ENCODE data around the gene NLRP9. TPM values are rescaled to one million over a fixed set of nuclear protein-coding genes. Genes with fewer than 3 reads are reported as not detected.

Gene NLRP9
- total and polyA plus RNA-seq, 2 of the 8 experiments (the other 6 are each of a cell fraction or from before 2014, with no cell fraction given) = not detected

DNA sequence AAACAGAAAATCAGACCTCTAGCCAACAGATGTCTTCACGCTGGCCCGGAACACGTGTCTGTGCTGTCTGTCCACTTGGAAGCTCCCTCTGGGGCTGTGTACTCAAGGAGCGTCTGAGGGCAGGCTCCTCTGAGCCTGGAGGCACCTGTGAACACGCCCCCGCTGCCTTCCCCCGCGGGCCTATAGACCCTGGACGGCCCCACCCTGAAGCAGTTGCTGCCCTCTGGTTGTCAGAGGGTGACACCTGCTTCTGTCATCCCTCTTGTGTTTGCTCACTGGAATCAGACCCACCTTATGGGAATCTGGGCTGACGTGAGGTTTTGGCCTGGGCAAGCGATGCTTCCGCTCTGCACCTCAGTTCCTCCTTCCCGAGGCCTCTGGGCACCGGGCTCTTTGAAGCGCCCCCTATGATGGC, 44.0 kb downstream of the NLRP9 start:
- Histone ChIP-seq H2AFZ (ENCODE audit: low read length) (no peak overlapping the region), H3K79me2 (ENCODE audit: control insufficient read depth in 1 of 2, insufficient read depth in 2 of 2, low read length in 2 of 2) (no peaks in the 10 kb centered on the region), H3K79me1 (ENCODE audit: low read depth, low read length) (no peaks in the 10 kb centered on the region; the same call in 1 of the 2 replicates), H3K9ac (replicated peaks in 1 of 4; ENCODE audit: extremely low read depth in 1 of 4, low read depth in 3 of 4, low read length in 3 of 4) (no peak overlapping the region), H3K18ac (ENCODE audit: extremely low read depth, low read length) (no peak overlapping the region), H2BK5ac (ENCODE audit: low read depth, low read length) (no peak overlapping the region), H3K4me3 (ENCODE audit: extremely low read depth in 1 of 4, insufficient read depth in 2 of 4, low read depth in 3 of 4, low read length in 4 of 4) (no peak overlapping the region), H4K91ac (replicated peaks; ENCODE audit: insufficient read length, low read length) (no peak overlapping the region), H2BK20ac (ENCODE audit: low read length) (no peak overlapping the region), H4K5ac (ENCODE audit: insufficient read length, low read depth, low read length) (no peak overlapping the region), H2BK120ac (replicated peaks; ENCODE audit: low read depth, low read length) (no peak overlapping the region), H2AK5ac (ENCODE audit: low read depth, low read length) (no peak overlapping the region), H3K23ac (ENCODE audit: insufficient read length) (no peak overlapping the region), H3K36me3 (ENCODE audit: control insufficient read depth in 2 of 4, insufficient read depth in 4 of 4, low read length in 3 of 4) (peaks cover 4 to 42% (median 23%) of the 10 kb centered on the region in 4 experiments; a peak in 6 of 8 replicates), H2BK15ac (ENCODE audit: low read length) (no peak overlapping the region), H3K56ac (replicated peaks; ENCODE audit: insufficient read length, low read depth, low read length) (no peak overlapping the region), H3K14ac (ENCODE audit: insufficient read length) (no peak overlapping the region), H3K27me3 (replicated peaks in 1 of 4; ENCODE audit: control insufficient read depth in 3 of 4, extremely low read depth in 1 of 4, insufficient read depth in 3 of 4, low read length in 3 of 4) (no peaks in the 10 kb centered on the region), H3K9me3 (ENCODE audit: insufficient read depth in 2 of 2, low read depth in 1 of 2, low read length in 1 of 2) (no peaks in the 10 kb centered on the region), H3K4me1 (replicated peaks in 1 of 4; ENCODE audit: control insufficient read depth in 3 of 4, insufficient read depth in 4 of 4, low read length in 3 of 4) (no peaks in the 10 kb centered on the region), H3K4ac (replicated peaks; ENCODE audit: insufficient read length, low read depth, low read length) (no peak overlapping the region), H4K8ac (ENCODE audit: extremely low read depth, insufficient read depth, low read length) (no peak overlapping the region), H3K27ac (ENCODE audit: low read depth, low read length) (no peak overlapping the region), H2BK12ac (ENCODE audit: low read depth, low read length) (no peak overlapping the region), H3K23me2 (ENCODE audit: low read depth, low read length) (no peaks in the 10 kb centered on the region), H3K4me2 (ENCODE audit: insufficient read depth in 1 of 2, low read depth in 2 of 2, low read length in 2 of 2) (no peak overlapping the region), H4K20me1 (replicated peaks in 1 of 2; ENCODE audit: control insufficient read depth in 1 of 2, insufficient read depth in 2 of 2, low read length in 2 of 2) (peaks cover 0 to 11% of the 10 kb centered on the region in 2 experiments)
- CTCF ChIA-PET (ENCODE audit: partially characterized antibody) = interaction anchor here (1.1 to 3.2 kb wide), 2 partner anchors 10 to 40 kb away, joined by 3 to 12 read pairs; no protein-coding TSS in a partner anchor
- POLR2A ChIA-PET (ENCODE audit: partially characterized antibody) = interaction anchor here (1.0 to 1.6 kb wide), 3 partner anchors 9 to 17 kb away, joined by 3 to 4 read pairs (median 3); no protein-coding TSS in a partner anchor
- DNase-seq (ENCODE audit: low read depth in 1 of 2, low spot score in 2 of 2) (no peak), FAIRE-seq (no peak)
- 95% methylated on average over 14 of the region's 15 CpGs; no CpG with 5 or more reads in 1 of the 2 experiments for WGBS, 2 experiments (ENCODE audit: extremely low coverage in 1 of 2, insufficient coverage in 1 of 2, insufficient read length in 1 of 2, insufficient replicate concordance in 2 of 2, low coverage in 1 of 2, low lambda C conversion rate in 2 of 2, missing lambda C conversion rate in 1 of 2)
- TF ChIP-seq YY1 (IDR thresholded peaks at IDR 0.05; ENCODE audit: low read depth, low read length) (no peak), BRCA1 (IDR thresholded peaks at IDR 0.05; ENCODE audit: low read depth, low read length) (no peak), SIN3A (conservative IDR thresholded peaks at IDR 0.05 in 1 of 2, IDR thresholded peaks at IDR 0.05 in 1 of 2; ENCODE audit: low read depth in 1 of 2, low read length in 2 of 2) (no peak), HDAC6 (IDR thresholded peaks at IDR 0.05; ENCODE audit: low read depth, low read length) (no peak), SRF (IDR thresholded peaks at IDR 0.05; ENCODE audit: low read depth, low read length) (no peak), TAF1 (IDR thresholded peaks at IDR 0.05; ENCODE audit: low read depth, low read length) (no peak), SP2 (IDR thresholded peaks at IDR 0.05; ENCODE audit: low read length) (no peak), CHD2 (IDR thresholded peaks at IDR 0.05; ENCODE audit: low read length) (no peak), RBBP5 (IDR thresholded peaks at IDR 0.05; ENCODE audit: borderline replicate concordance, low read depth, low read length) (no peak), SIX5 (IDR thresholded peaks at IDR 0.05; ENCODE audit: low read depth, low read length) (no peak)

Data from H1 (cell line).